ENCODE data around the gene CT45A6.
"Not testable (repeated sequence)": the region's sequence is repeated elsewhere in the genome, so short reads cannot be mapped to it uniquely, and the experiment has no call there.

The CT45A6 gene, protein sequence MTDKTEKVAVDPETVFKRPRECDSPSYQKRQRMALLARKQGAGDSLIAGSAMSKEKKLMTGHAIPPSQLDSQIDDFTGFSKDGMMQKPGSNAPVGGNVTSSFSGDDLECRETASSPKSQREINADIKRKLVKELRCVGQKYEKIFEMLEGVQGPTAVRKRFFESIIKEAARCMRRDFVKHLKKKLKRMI

DNA sequence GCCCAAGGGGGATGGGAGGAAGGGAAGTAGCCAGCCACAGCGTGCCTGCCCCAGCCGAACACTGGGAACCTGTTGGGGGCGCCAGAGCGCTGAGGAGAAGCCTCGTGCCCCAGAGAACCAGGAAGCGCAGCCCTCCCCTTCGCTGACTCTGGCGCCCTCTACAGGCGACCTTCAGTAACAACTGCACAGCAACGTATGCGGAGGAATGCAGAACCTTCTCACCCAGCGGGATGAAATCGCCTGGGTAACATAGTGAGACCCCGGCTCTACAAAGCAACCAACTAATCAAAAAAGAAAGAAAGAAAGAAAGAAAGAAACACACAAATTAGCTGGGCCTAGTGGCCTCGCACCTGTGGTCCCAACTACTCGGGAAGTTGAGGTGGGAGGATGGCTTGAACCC, at the start of gene CT45A6:
CT45A6 (minus strand) TSS at position 101 of the 400 bp plus-strand sequence. CDS start 3,794 bp downstream, outside the sequence.
- not testable (repeated sequence) for DNase-seq (ENCODE audit: low read depth in 2 of 3, low spot score in 1 of 3)

DNA sequence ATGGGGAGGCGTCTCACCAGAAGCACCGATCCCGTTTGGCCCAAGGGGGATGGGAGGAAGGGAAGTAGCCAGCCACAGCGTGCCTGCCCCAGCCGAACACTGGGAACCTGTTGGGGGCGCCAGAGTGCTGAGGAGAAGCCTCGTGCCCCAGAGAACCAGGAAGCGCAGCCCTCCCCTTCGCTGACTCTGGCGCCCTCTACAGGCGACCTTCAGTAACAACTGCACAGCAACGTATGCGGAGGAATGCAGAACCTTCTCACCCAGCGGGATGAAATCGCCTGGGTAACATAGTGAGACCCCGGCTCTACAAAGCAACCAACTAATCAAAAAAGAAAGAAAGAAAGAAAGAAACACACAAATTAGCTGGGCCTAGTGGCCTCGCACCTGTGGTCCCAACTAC, 34.6 kb upstream of the CT45A6 start, which contains the start of gene CT45A7:
CT45A7 (minus strand) TSS at position 101 of the 400 bp plus-strand sequence. CDS start 3,747 bp downstream, outside the sequence.
- DNase-seq (ENCODE audit: low read depth in 2 of 3, low spot score in 1 of 3) = not testable (repeated sequence)

DNA sequence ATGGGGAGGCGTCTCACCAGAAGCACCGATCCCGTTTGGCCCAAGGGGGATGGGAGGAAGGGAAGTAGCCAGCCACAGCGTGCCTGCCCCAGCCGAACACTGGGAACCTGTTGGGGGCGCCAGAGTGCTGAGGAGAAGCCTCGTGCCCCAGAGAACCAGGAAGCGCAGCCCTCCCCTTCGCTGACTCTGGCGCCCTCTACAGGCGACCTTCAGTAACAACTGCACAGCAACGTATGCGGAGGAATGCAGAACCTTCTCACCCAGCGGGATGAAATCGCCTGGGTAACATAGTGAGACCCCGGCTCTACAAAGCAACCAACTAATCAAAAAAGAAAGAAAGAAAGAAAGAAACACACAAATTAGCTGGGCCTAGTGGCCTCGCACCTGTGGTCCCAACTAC, 17.3 kb upstream of the CT45A6 start, which contains the start of gene CT45A2:
CT45A2 (minus strand) TSS at position 101 of the 400 bp plus-strand sequence. CDS start 3,747 bp downstream, outside the sequence.
- not testable (repeated sequence) for DNase-seq (ENCODE audit: low read depth in 2 of 3, low spot score in 1 of 3)

GRCh38 chrX:135785403-135785802, 17.2 kb downstream of the CT45A6 start, which contains the start of gene CT45A5:
Gene CT45A5, minus strand, starts transcription at chrX:135785503. Its CDS starts 3,774 bp downstream, at chrX:135781729.
- not testable (repeated sequence) for DNase-seq (ENCODE audit: low read depth in 2 of 3, low spot score in 1 of 3)

- not testable (repeated sequence) for DNase-seq (ENCODE audit: low read depth in 2 of 3, low spot score in 1 of 3)
Observed at GRCh38 chrX:135768091-135768490, 34.5 kb downstream of the CT45A6 start, which contains the start of gene CT45A3. Gene CT45A3, minus strand, starts transcription at chrX:135768191. Its CDS starts 3,747 bp downstream, at chrX:135764444.

- not testable (repeated sequence) for DNase-seq (ENCODE audit: low read depth in 2 of 3, low spot score in 1 of 3)
Observed at GRCh38 chrX:135744739-135745138, 57.8 kb downstream of the CT45A6 start.

Data from stimulated activated CD4-positive, alpha-beta T cell treated with anti-CD3 and anti-CD28 coated beads, Interleukin-12 subunit alpha, Interleukin-12 subunit beta, amount 100 ng/mL, for 48 hours (primary cell).